GM12875 (cell line): ENCODE measurements around the gene CTNNA3.
A peak's percentile ranks its signal among the peaks of the same experiment; 100 is the strongest.
"Not testable (repeated sequence)": the region's sequence is repeated elsewhere in the genome, so short reads cannot be mapped to it uniquely, and the experiment has no call there.

Source experiments
- H3K4me3 ChIP-seq: one replicate; pipeline ENCODE4 v1.5.1; 2011; ENCODE audit warnings: low read depth, low read length, control low read depth
- CTCF ChIP-seq: IDR thresholded peaks from 2 replicates; pipeline ENCODE4 v1.5.1; 2011; ENCODE audit warnings: low read depth, mild to moderate bottlenecking, control low read depth, inconsistent platforms, low read length, moderate library complexity, borderline replicate concordance; ENCODE audit not compliant: insufficient read depth

CTNNA3 gene

GRCh38 chr10:67698164-67698563, 2.2 kb upstream of the CTNNA3 start:
- no peak for TF ChIP-seq CTCF
- no peak overlapping the region for H3K4me3 ChIP-seq

GRCh38 chr10:67697724-67698131, 1.7 kb upstream of the CTNNA3 start:
- no peak overlapping the region for H3K4me3 ChIP-seq
- peak; percentile 49; the same call in 1 of the 2 replicates for TF ChIP-seq CTCF

- no peak for TF ChIP-seq CTCF
- H3K4me3 ChIP-seq: no peak overlapping the region
These were observed 684 bp upstream of the CTNNA3 start for GRCh38 chr10:67696679-67697078.

- H3K4me3 ChIP-seq: no peak overlapping the region
- TF ChIP-seq CTCF: no peak
These were observed 440 bp downstream of the CTNNA3 start for GRCh38 chr10:67695555-67695954.

- H3K4me3 ChIP-seq: not testable (repeated sequence)
These were observed 4.1 kb downstream of the CTNNA3 start for GRCh38 chr10:67691861-67692260.

GRCh38 chr10:67690540-67690939, 5.5 kb downstream of the CTNNA3 start:
- not testable (repeated sequence) for H3K4me3 ChIP-seq

GRCh38 chr10:67684140-67684539, 11.9 kb downstream of the CTNNA3 start:
- not testable (repeated sequence) for H3K4me3 ChIP-seq

GRCh38 chr10:67678335-67678974, 17.5 kb downstream of the CTNNA3 start:
- H3K4me3 ChIP-seq: no peak overlapping the region
- no peak for TF ChIP-seq CTCF

GRCh38 chr10:67676208-67676825, 19.7 kb downstream of the CTNNA3 start:
- no peak overlapping the region for H3K4me3 ChIP-seq
- no peak for TF ChIP-seq CTCF
